Brain microvascular endothelial cell (primary cell): ENCODE measurements around the gene NFKBIE.

Source experiments
- DNase-seq: peaks from one replicate; pipeline ENCODE4 v3.0.0-alpha.2; 2020
- H3K27ac ChIP-seq: fragments of 250-450 bp; sonication (Bioruptor Pico); 2 replicates; pipeline ENCODE4 v1.5.1; 2020; ENCODE audit warnings: mild to moderate bottlenecking, moderate library complexity
- H3K27me3 ChIP-seq: fragments of 250-450 bp; sonication (Bioruptor Pico); replicated peaks from 2 replicates; pipeline ENCODE4 v1.5.1; 2020; ENCODE audit warnings: mild to moderate bottlenecking
- H3K36me3 ChIP-seq: fragments of 250-450 bp; sonication (Bioruptor Pico); replicated peaks from 2 replicates; pipeline ENCODE4 v1.5.1; 2020; ENCODE audit warnings: mild to moderate bottlenecking
- H3K4me3 ChIP-seq: 2 replicates; pipeline ENCODE4 v1.5.1; 2011; ENCODE audit warnings: low read depth, mild to moderate bottlenecking, control low read depth, low read length, moderate library complexity
- in situ Hi-C: cut with HindIII; loops from 2 replicates; pipeline ENCODE4 v1.10.0; 2017; ENCODE audit warnings: low sequenced_read_pairs, low pct_ligation_motif_present
- TF ChIP-seq, protein P1 (sequence below): IDR thresholded peaks from 2 replicates; pipeline ENCODE4 v1.5.1; 2011; ENCODE audit warnings: low read depth, mild to moderate bottlenecking, moderate library complexity, low read length, control low read depth, inconsistent platforms; ENCODE audit errors: missing control alignments

Gene NFKBIE

DNA sequence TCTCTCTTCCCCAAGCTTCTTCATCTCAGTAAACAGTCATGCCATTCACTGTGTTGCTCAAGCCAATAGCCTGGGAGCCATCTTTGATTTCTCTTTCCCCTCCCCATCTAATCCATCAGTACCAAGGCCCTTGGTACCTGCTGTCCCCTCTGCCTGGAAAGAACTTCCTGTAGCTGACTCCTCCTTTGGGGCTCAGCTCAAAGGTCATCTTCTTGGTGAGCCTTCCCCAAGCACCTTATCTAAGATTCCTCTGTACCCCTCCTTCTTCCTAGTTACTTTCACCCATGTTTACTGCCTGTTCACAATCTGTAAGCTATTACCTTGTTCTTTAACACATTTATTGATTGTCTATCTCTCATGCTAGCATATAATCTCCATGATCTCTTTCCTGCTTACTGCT lies 44.3 kb upstream of the NFKBIE start:
- H3K27ac ChIP-seq = no peak overlapping the region
- no peak overlapping the region for H3K4me3 ChIP-seq
- in situ Hi-C loops = no loop called here
- DNase-seq = no peak
- no peaks in the 10 kb centered on the region for H3K27me3 ChIP-seq
- TF ChIP-seq, protein P1, sequence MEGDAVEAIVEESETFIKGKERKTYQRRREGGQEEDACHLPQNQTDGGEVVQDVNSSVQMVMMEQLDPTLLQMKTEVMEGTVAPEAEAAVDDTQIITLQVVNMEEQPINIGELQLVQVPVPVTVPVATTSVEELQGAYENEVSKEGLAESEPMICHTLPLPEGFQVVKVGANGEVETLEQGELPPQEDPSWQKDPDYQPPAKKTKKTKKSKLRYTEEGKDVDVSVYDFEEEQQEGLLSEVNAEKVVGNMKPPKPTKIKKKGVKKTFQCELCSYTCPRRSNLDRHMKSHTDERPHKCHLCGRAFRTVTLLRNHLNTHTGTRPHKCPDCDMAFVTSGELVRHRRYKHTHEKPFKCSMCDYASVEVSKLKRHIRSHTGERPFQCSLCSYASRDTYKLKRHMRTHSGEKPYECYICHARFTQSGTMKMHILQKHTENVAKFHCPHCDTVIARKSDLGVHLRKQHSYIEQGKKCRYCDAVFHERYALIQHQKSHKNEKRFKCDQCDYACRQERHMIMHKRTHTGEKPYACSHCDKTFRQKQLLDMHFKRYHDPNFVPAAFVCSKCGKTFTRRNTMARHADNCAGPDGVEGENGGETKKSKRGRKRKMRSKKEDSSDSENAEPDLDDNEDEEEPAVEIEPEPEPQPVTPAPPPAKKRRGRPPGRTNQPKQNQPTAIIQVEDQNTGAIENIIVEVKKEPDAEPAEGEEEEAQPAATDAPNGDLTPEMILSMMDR = no peak
- H3K36me3 ChIP-seq = peaks cover 51% of the 10 kb centered on the region

DNA sequence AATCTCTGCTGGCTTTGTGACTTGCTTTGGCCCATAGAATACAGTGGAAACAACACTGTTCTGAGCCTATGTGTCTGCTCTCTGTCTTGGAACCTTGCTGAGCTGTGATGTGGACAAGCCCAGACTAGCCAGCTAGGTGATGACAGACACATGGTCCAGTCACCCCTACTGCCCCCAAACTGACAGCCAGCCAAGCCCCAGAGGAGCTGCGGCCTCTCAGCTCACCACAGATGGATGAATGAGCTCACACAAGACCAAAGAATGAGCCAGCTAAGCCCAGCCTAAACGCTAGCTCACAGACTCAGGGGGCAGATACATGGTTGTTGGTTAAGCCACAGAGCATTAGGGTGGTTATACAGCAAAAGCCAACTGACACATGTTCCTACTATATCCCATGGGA lies 43.7 kb upstream of the NFKBIE start:
- in situ Hi-C loops = no loop called here
- H3K36me3 ChIP-seq = peaks cover 56% of the 10 kb centered on the region
- no peaks in the 10 kb centered on the region for H3K27me3 ChIP-seq
- DNase-seq = no peak
- no peak overlapping the region for H3K27ac ChIP-seq
- TF ChIP-seq, protein P1 = no peak
- no peak overlapping the region for H3K4me3 ChIP-seq

DNA sequence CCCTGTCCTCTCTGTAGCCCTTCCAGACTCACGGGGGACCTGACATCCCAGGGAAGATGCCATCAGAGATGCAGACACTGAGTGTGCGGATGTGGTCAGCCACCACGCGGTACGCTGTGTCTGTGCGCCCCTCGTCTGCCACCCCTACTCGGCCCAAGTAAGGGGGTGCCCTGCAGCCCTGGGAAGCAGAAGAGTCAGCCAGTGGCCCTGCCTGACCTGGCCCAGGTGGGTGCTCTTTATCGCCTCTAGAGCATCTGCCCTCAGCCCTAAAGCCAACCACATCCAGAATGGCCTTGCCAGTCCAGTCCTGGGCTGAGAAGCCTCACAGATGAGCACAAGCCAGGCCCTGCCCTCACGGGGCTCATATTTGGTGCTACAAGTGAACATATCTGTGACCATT lies 41.9 kb upstream of the NFKBIE start:
- in situ Hi-C loops = no loop called here
- no peak for DNase-seq
- Histone ChIP-seq H3K27ac (no peak overlapping the region), H3K27me3 (no peaks in the 10 kb centered on the region), H3K4me3 (no peak overlapping the region), H3K36me3 (peaks cover 63% of the 10 kb centered on the region)
- TF ChIP-seq, protein P1 = no peak

DNA sequence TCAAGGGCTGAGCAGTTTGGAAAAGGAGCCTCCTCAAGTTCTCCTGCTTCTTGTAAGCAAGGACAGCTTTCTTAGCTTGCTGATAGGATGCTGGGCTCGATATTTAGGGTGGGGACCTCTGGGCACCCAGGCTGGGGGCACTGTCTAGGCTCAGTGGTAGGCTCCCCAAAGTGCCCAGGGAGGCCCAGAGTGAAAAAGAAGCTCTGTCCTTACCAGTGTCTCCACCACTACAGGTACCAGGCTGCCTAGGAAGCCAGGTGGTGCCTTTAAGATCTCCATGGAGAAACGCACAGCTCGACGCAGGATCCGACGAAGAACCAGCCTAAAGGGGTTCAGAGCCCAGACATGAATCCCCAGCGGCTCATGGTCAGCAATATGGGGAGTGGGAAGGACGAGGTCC lies 41.4 kb upstream of the NFKBIE start:
- Histone ChIP-seq H3K4me3 (no peak overlapping the region), H3K27me3 (no peaks in the 10 kb centered on the region), H3K27ac (no peak overlapping the region), H3K36me3 (peaks cover 68% of the 10 kb centered on the region)
- TF ChIP-seq, protein P1 = no peak
- no peak for DNase-seq
- in situ Hi-C loops = no loop called here

DNA sequence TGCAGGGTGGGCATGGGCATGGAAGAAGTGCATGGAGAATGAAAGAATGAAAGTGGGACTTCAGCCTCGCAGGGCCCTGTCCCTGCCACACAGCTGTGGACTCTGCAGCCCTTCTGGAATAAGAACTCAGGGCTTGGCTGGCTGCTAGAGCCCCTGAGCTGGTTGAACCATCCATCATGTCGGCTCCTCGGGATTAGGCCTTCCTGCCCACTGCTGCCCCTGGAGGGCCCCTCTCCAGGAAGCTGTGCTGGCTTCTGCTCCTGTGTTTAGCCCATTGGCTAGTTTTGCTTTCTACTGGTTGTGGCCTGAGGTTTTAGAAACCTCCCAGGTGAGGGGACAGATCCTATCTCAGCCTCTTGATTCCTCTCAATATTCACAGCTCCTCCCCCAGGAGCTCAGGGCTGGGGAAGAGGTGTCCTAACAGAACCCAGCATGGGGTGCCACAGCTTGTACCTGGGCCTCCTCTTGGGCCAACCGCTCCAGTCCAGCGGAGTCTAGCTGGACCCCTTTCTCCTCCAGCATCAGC lies 39.9 kb upstream of the NFKBIE start:
- in situ Hi-C loops = no loop called here
- TF ChIP-seq, protein P1 = no peak
- no peaks in the 10 kb centered on the region for H3K27me3 ChIP-seq
- DNase-seq = no peak
- H3K27ac ChIP-seq = peak overlapping the region; percentile 18
- peaks cover 67% of the 10 kb centered on the region for H3K36me3 ChIP-seq
- no peak overlapping the region for H3K4me3 ChIP-seq
